K562 (cell line): ENCODE results near the gene CLIC1. TPM values are rescaled to one million over a fixed set of nuclear protein-coding genes. Genes with fewer than 3 reads are reported as not detected.

Experiments
- CBFB ChIP-seq: sonication (generic); formaldehyde crosslinking; IDR thresholded peaks from 2 replicates; pipeline ENCODE4 v1.4.0; 2020; ENCODE audit warnings: mild to moderate bottlenecking, missing genetic modification reagents
- CBX2 ChIP-seq: fragments of 200-600 bp; sonication (generic); IDR thresholded peaks from one replicate; pipeline ENCODE4 v1.6.1; 2012; ENCODE audit warnings: mild to moderate bottlenecking, low read length, inconsistent platforms; ENCODE audit not compliant: insufficient read depth, poor library complexity, severe bottlenecking
- ETV6 ChIP-seq, 3 experiments: fragments of 150-350 bp in 1 of 3; sonication (generic) in 1 of 3; formaldehyde crosslinking in 1 of 3; IDR thresholded peaks; 2 replicates each; pipeline versions ENCODE4 v1.6.1 to v1.8.0; 2014 to 2022; ENCODE audit warnings: borderline replicate concordance in 2 of 3, low read depth in 2 of 3, antibody characterized with exemption in 1 of 3, low read length in 1 of 3, mild to moderate bottlenecking in 1 of 3, missing genetic modification reagents in 1 of 3
- KLF10 ChIP-seq: fragments of 250-450 bp; sonication (Bioruptor Pico); IDR thresholded peaks from 2 replicates; pipeline ENCODE4 v1.6.1; 2021; ENCODE audit warnings: matching md5 sums
- NFE2L1 ChIP-seq: fragments of 450-650 bp; IDR thresholded peaks from 2 replicates; pipeline ENCODE4 v1.6.1; 2016; ENCODE audit warnings: missing genetic modification characterization, low read depth, mild to moderate bottlenecking, missing compliant biosample characterization, moderate library complexity, borderline replicate concordance
- NFIC ChIP-seq: fragments of 450-650 bp; IDR thresholded peaks from 2 replicates; pipeline ENCODE4 v1.6.1; 2017; ENCODE audit warnings: mild to moderate bottlenecking, inconsistent platforms
- NR2F6 ChIP-seq: fragments of 450-650 bp; formaldehyde crosslinking; IDR thresholded peaks from 2 replicates; pipeline ENCODE4 v1.4.0; 2020; ENCODE audit warnings: mild to moderate bottlenecking
- PHB2 ChIP-seq: fragments of 450-650 bp; IDR thresholded peaks from 2 replicates; pipeline ENCODE4 v1.6.1; 2017; ENCODE audit warnings: low read depth
- PHF8 ChIP-seq: fragments of 200-600 bp; sonication (generic); IDR thresholded peaks from 2 replicates; pipeline ENCODE4 v1.6.1; 2012; ENCODE audit warnings: mixed run types, mild to moderate bottlenecking, inconsistent platforms, low read length, moderate library complexity, borderline replicate concordance
- RBBP5 ChIP-seq: fragments of 200-600 bp; sonication (generic); IDR thresholded peaks from 2 replicates; pipeline ENCODE4 v1.6.1; 2012; ENCODE audit warnings: borderline replicate concordance, mild to moderate bottlenecking, low read length, control low read depth, inconsistent platforms; ENCODE audit not compliant: insufficient read depth, poor library complexity, severe bottlenecking
- SRSF9 ChIP-seq: fragments of 200-400 bp; formaldehyde crosslinking; IDR thresholded peaks from 2 replicates; pipeline ENCODE4 v1.6.1; 2017; ENCODE audit warnings: low read depth, low read length, borderline replicate concordance
- ZEB2 ChIP-seq: fragments of 450-650 bp; IDR thresholded peaks from 2 replicates; pipeline ENCODE4 v1.6.1; 2016
- ZNF224 ChIP-seq: sonication (generic); formaldehyde crosslinking; IDR thresholded peaks from 2 replicates; pipeline ENCODE4 v1.8.0; 2022; ENCODE audit warnings: mild to moderate bottlenecking, missing genetic modification reagents
- ZNF41 ChIP-seq: fragments of 250-450 bp; sonication (Bioruptor Pico); conservative IDR thresholded peaks from 2 replicates; pipeline ENCODE4 v1.4.0; 2020; ENCODE audit warnings: mild to moderate bottlenecking
- ZNF431 ChIP-seq: sonication (generic); formaldehyde crosslinking; IDR thresholded peaks from 2 replicates; pipeline ENCODE4 v1.8.0; 2022; ENCODE audit warnings: mild to moderate bottlenecking, missing genetic modification reagents
- ZNF586 ChIP-seq: fragments of 450-650 bp; formaldehyde crosslinking; conservative IDR thresholded peaks from 2 replicates; pipeline ENCODE4 v1.4.0; 2020; ENCODE audit warnings: mild to moderate bottlenecking, moderate library complexity
- ZNF830 ChIP-seq: fragments of 250-450 bp; sonication (Bioruptor Pico); IDR thresholded peaks from 2 replicates; pipeline ENCODE4 v1.5.0; 2021; ENCODE audit warnings: mild to moderate bottlenecking
- polyA plus RNA-seq, 8 experiments: library from polyadenylated mRNA; depleted of rRNA in 4 of 8; stranded (reverse) in 5 of 8; unstranded in 3 of 8; fragments of >200 nt; fragmentation: Nextera tagmentation in 2 of 8; fragmentation: Illumina TruSeq in 1 of 8; extraction: Ambion mirVana in 2 of 8; extraction: Trizol in 1 of 8; gene quantifications; 2 replicates each; pipeline versions ENCODE4 v1.2.1 to v1.2.3, GENCODE V29; 2011 to 2014; ENCODE audit warnings: inconsistent platforms in 1 of 8, missing spikeins in 1 of 8
- total RNA-seq, 7 experiments: library from RNA; depleted of rRNA in 6 of 7; stranded (reverse); fragments of >200 nt in 6 of 7; fragmentation: Illumina TruSeq in 2 of 7; extraction: Trizol in 2 of 7; gene quantifications; 2 replicates each; pipeline versions ENCODE4 v1.2.1 to v1.2.3, GENCODE V29; 2011 to 2021; ENCODE audit warnings: low replicate concordance in 1 of 7
- TF ChIP-seq, protein P1 (sequence below): fragments of 250-450 bp; sonication (Bioruptor Pico); IDR thresholded peaks from 2 replicates; pipeline ENCODE4 v1.5.0; 2021; ENCODE audit warnings: mild to moderate bottlenecking, borderline replicate concordance
- TF ChIP-seq, protein P2 (sequence below): fragments of 250-450 bp; sonication (Bioruptor Pico); IDR thresholded peaks from 2 replicates; pipeline ENCODE4 v1.4.0; 2020; ENCODE audit warnings: mild to moderate bottlenecking
- TF ChIP-seq, protein P3 (sequence below): fragments of 450-650 bp; formaldehyde crosslinking; IDR thresholded peaks from 2 replicates; pipeline ENCODE4 v1.4.0; 2022; ENCODE audit warnings: mild to moderate bottlenecking, moderate library complexity
- TF ChIP-seq, protein P4 (sequence below): fragments of 250-450 bp; sonication (Bioruptor Pico); IDR thresholded peaks from 2 replicates; pipeline ENCODE4 v1.8.0; 2021; ENCODE audit warnings: moderate library complexity, mild to moderate bottlenecking, inconsistent platforms

CLIC1 gene
- total and polyA plus RNA-seq, 9 of the 15 experiments (the other 6 are each of a cell fraction or from before 2014, with no cell fraction given), result 1,267 to 2,419 (median 1,808) TPM

DNA sequence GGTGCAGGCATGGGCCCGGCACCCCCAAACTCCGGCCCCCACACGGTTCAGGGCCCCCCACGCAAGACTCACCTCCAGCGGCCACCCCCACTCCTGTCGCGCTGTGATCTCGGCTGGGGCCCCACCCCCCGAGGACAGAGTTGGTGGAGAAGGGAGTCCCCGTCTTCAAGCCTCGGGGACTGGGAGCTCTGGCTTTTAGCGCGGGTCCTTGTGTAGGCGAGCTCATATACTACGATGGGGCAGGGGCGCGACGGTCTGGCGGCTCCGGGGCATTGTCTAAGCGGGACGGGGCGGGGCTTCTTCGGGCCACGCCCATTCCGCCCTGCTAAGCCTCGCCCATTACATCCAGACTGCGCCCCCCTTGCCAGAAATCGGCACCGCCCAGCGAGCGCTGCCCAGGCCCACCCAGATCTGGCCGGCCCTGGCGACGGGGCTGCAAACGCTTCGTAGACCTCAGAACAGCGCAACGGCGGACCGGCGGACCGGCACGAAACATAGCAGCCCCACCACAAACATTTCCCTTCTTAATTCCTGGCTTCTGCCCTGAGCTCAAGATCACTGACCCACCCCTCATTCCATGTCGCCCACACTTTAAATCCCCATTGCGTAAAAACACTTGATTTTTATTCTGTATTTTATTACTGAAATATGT, 6.2 kb downstream of the CLIC1 start (continued):
- TF ChIP-seq, protein P1, sequence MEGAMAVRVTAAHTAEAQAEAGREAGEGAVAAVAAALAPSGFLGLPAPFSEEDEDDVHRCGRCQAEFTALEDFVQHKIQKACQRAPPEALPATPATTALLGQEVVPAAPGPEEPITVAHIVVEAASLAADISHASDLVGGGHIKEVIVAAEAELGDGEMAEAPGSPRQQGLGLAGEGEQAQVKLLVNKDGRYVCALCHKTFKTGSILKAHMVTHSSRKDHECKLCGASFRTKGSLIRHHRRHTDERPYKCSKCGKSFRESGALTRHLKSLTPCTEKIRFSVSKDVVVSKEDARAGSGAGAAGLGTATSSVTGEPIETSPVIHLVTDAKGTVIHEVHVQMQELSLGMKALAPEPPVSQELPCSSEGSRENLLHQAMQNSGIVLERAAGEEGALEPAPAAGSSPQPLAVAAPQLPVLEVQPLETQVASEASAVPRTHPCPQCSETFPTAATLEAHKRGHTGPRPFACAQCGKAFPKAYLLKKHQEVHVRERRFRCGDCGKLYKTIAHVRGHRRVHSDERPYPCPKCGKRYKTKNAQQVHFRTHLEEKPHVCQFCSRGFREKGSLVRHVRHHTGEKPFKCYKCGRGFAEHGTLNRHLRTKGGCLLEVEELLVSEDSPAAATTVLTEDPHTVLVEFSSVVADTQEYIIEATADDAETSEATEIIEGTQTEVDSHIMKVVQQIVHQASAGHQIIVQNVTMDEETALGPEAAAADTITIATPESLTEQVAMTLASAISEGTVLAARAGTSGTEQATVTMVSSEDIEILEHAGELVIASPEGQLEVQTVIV, result peak; percentile 90
- TF ChIP-seq CBX2 (no peak), NR2F6 (CRISPR knock-in tag) (peak; percentile 98), ZNF41 (peak; percentile 86), ZNF586 (peak; percentile 98), NFIC (no peak), ZNF431 (CRISPR knock-in tag) (no peak), ETV6 (IDR thresholded peaks at IDR 0.05; ENCODE audit: borderline replicate concordance in 1 of 2, low read depth in 2 of 2, low read length in 1 of 2) (no peak), ETV6 (CRISPR knock-in tag; IDR thresholded peaks at IDR 0.05; ENCODE audit: borderline replicate concordance) (peak; percentile 89; the same call in 1 of the 2 replicates), SRSF9 (no peak), ZNF224 (CRISPR knock-in tag) (0 out of 2 replicates have a peak, but pooled peaks have one; percentile 48), ZNF830 (CRISPR knock-in tag) (peak; percentile 100), RBBP5 (peak; percentile 22), PHB2 (peak; percentile 60; the same call in 1 of the 2 replicates), KLF10 (peak; percentile 95), NFE2L1 (tag) (no peak), ZEB2 (no peak), PHF8 (peak; percentile 46; the same call in 1 of the 2 replicates), CBFB (no peak)
- TF ChIP-seq, protein P2, sequence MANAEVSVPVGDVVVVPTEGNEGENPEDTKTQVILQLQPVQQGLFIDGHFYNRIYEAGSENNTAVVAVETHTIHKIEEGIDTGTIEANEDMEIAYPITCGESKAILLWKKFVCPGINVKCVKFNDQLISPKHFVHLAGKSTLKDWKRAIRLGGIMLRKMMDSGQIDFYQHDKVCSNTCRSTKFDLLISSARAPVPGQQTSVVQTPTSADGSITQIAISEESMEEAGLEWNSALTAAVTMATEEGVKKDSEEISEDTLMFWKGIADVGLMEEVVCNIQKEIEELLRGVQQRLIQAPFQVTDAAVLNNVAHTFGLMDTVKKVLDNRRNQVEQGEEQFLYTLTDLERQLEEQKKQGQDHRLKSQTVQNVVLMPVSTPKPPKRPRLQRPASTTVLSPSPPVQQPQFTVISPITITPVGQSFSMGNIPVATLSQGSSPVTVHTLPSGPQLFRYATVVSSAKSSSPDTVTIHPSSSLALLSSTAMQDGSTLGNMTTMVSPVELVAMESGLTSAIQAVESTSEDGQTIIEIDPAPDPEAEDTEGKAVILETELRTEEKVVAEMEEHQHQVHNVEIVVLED (CRISPR knock-in tag), result peak; percentile 34; the same call in 1 of the 2 replicates
- TF ChIP-seq, protein P3, sequence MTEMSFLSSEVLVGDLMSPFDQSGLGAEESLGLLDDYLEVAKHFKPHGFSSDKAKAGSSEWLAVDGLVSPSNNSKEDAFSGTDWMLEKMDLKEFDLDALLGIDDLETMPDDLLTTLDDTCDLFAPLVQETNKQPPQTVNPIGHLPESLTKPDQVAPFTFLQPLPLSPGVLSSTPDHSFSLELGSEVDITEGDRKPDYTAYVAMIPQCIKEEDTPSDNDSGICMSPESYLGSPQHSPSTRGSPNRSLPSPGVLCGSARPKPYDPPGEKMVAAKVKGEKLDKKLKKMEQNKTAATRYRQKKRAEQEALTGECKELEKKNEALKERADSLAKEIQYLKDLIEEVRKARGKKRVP, result peak; percentile 91
- TF ChIP-seq, protein P4, sequence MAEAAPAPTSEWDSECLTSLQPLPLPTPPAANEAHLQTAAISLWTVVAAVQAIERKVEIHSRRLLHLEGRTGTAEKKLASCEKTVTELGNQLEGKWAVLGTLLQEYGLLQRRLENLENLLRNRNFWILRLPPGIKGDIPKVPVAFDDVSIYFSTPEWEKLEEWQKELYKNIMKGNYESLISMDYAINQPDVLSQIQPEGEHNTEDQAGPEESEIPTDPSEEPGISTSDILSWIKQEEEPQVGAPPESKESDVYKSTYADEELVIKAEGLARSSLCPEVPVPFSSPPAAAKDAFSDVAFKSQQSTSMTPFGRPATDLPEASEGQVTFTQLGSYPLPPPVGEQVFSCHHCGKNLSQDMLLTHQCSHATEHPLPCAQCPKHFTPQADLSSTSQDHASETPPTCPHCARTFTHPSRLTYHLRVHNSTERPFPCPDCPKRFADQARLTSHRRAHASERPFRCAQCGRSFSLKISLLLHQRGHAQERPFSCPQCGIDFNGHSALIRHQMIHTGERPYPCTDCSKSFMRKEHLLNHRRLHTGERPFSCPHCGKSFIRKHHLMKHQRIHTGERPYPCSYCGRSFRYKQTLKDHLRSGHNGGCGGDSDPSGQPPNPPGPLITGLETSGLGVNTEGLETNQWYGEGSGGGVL (CRISPR knock-in tag), result no peak
